HG02884 (cell line): ENCODE results near the gene SLC9A9.
"Not testable (repeated sequence)": the region's sequence is repeated elsewhere in the genome, so short reads cannot be mapped to it uniquely, and the experiment has no call there.

Experiments
- ATAC-seq: cut with Tn5 transposase; IDR thresholded peaks from one replicate; pipeline ENCODE4 v1.9.1; 2021; ENCODE audit warnings: mild to moderate bottlenecking, moderate library complexity; ENCODE audit not compliant: unreplicated experiment

The SLC9A9 gene

GRCh38 chr3:143847787-143848631, at the start of gene SLC9A9:
Gene SLC9A9, minus strand, starts transcription at chr3:143848468. Its CDS starts 146 bp downstream, at chr3:143848322.
- ATAC-seq, result peak; percentile 77

GRCh38 chr3:143897576-143898295, 49.5 kb upstream of the SLC9A9 start:
- no peak for ATAC-seq

- ATAC-seq, result no peak
Measured at GRCh38 chr3:143896486-143896885, 48.2 kb upstream of the SLC9A9 start.

- ATAC-seq, result no peak
Measured at GRCh38 chr3:143895805-143896204, 47.5 kb upstream of the SLC9A9 start.

GRCh38 chr3:143888846-143889245, 40.6 kb upstream of the SLC9A9 start:
- ATAC-seq, result no peak

- ATAC-seq, result no peak
Measured at GRCh38 chr3:143888166-143888565, 39.9 kb upstream of the SLC9A9 start.

- peak; percentile 96 for ATAC-seq
Measured at GRCh38 chr3:143885780-143886427, 37.6 kb upstream of the SLC9A9 start.

- ATAC-seq, result no peak
Measured at GRCh38 chr3:143884861-143885260, 36.6 kb upstream of the SLC9A9 start.

GRCh38 chr3:143883151-143883550, 34.9 kb upstream of the SLC9A9 start:
- no peak for ATAC-seq

GRCh38 chr3:143881095-143881494, 32.8 kb upstream of the SLC9A9 start:
- ATAC-seq, result no peak

GRCh38 chr3:143875546-143875945, 27.3 kb upstream of the SLC9A9 start:
- ATAC-seq, result no peak

- not testable (repeated sequence) for ATAC-seq
Measured at GRCh38 chr3:143873553-143873952, 25.3 kb upstream of the SLC9A9 start.

- no peak for ATAC-seq
Measured at GRCh38 chr3:143865302-143865701, 17.0 kb upstream of the SLC9A9 start.

GRCh38 chr3:143859465-143860203, 11.4 kb upstream of the SLC9A9 start:
- ATAC-seq, result no peak

- no peak for ATAC-seq
Measured at GRCh38 chr3:143856252-143856970, 8.1 kb upstream of the SLC9A9 start.

GRCh38 chr3:143855183-143855582, 6.9 kb upstream of the SLC9A9 start:
- ATAC-seq, result no peak

- no peak for ATAC-seq
Measured at GRCh38 chr3:143851331-143852017, 3.2 kb upstream of the SLC9A9 start.

GRCh38 chr3:143850877-143851276, 2.6 kb upstream of the SLC9A9 start:
- peak; percentile 22 for ATAC-seq

GRCh38 chr3:143849854-143850549, 1.7 kb upstream of the SLC9A9 start:
- peak; percentile 54 for ATAC-seq
